ENCODE results near the gene TTC7B. TPM values are rescaled to one million over a fixed set of nuclear protein-coding genes. Genes with fewer than 3 reads are reported as not detected.

Gene TTC7B
- total and polyA plus RNA-seq, 2 of the 13 experiments (the other 11 are each of a cell fraction or from before 2014, with no cell fraction given), result 1.3 to 3.2 TPM

- POLR2A ChIA-PET, result no interaction called here
- no TSS peak for BruUV-seq (replicated peaks)
Observed at GRCh38 chr14:90721619-90722305, 94.5 kb downstream of the TTC7B start.

GRCh38 chr14:90720832-90721231 is 95.4 kb downstream of the TTC7B start:
- Histone ChIP-seq H3K36me3 (replicated peaks in 1 of 2; ENCODE audit: control insufficient read depth in 1 of 2, insufficient read depth in 2 of 2, low read length in 2 of 2) (no peaks in the 10 kb centered on the region), H3K4me2 (ENCODE audit: low read depth, low read length) (no peak overlapping the region), H3K9me3 (ENCODE audit: low read length) (no peaks in the 10 kb centered on the region), H3K4me3 (replicated peaks in 1 of 3; ENCODE audit: insufficient read depth in 1 of 3, low read depth in 2 of 3, low read length in 3 of 3) (no peak overlapping the region), H3K79me2 (ENCODE audit: insufficient read depth, low read length) (no peaks in the 10 kb centered on the region), H4K20me1 (ENCODE audit: insufficient read depth, low read length) (no peaks in the 10 kb centered on the region), H2AFZ (ENCODE audit: low read length) (no peak overlapping the region), H3K9ac (ENCODE audit: insufficient read depth, low read depth, low read length) (no peak overlapping the region), H3K4me1 (ENCODE audit: insufficient read depth, low read length) (no peaks in the 10 kb centered on the region), H3K27ac (ENCODE audit: extremely low read length, insufficient read depth, low read length) (no peak overlapping the region), H3K27me3 (ENCODE audit: control insufficient read depth in 1 of 2, insufficient read depth in 2 of 2, low read length in 2 of 2) (no peaks in the 10 kb centered on the region)
- POLR2A ChIA-PET, result no interaction called here
- ATAC-seq (no peak), FAIRE-seq (no peak), DNase-seq (ENCODE audit: low spot score) (no peak)
- intact Hi-C loops (cut with micrococcal nuclease; ENCODE audit: unreplicated experiment), result no loop called here
- in situ Hi-C loops (cut with HindIII; ENCODE audit: extremely low pct_ligation_motif_present, low pct_unique_long_range_greater_than_20kb), result no loop called here
- BruUV-seq (replicated peaks), result no TSS peak
- CTCF ChIA-PET (ENCODE audit: low intra/inter-chr PET ratio, low total read pairs), result no interaction called here
- WGBS (ENCODE audit: low lambda C conversion rate), result 17% methylated on average over 5 of the region's 5 CpGs
- TF ChIP-seq HMGXB3 (CRISPR knock-in tag; IDR thresholded peaks at IDR 0.05; ENCODE audit: borderline replicate concordance), result no peak
- no peak for TF ChIP-seq ZKSCAN5 (CRISPR knock-in tag; IDR thresholded peaks at IDR 0.05)
- no peak for TF ChIP-seq FUBP1 (CRISPR knock-in tag; IDR thresholded peaks at IDR 0.05; ENCODE audit: borderline replicate concordance)

More at GRCh38 chr14:90721619-90722305, 94.5 kb downstream of the TTC7B start:
- TF ChIP-seq ZNF446 (CRISPR knock-in tag; IDR thresholded peaks at IDR 0.05), result no peak
- no peak for TF ChIP-seq ZNF614 (CRISPR knock-in tag; IDR thresholded peaks at IDR 0.05; ENCODE audit: borderline replicate concordance)
- no peak for TF ChIP-seq PHF20 (CRISPR knock-in tag; IDR thresholded peaks at IDR 0.05)
- no peak for TF ChIP-seq ZNF10 (CRISPR knock-in tag; IDR thresholded peaks at IDR 0.05; ENCODE audit: borderline replicate concordance, low read depth)
- no peak for TF ChIP-seq ZSCAN9 (CRISPR knock-in tag; IDR thresholded peaks at IDR 0.05; ENCODE audit: borderline replicate concordance)
- TF ChIP-seq SALL2 (CRISPR knock-in tag; IDR thresholded peaks at IDR 0.05), result no peak
- TF ChIP-seq EZH2 (conservative IDR thresholded peaks at IDR 0.05; ENCODE audit: low read depth, low read length), result no peak
- no peak for TF ChIP-seq ZNF501 (CRISPR knock-in tag; IDR thresholded peaks at IDR 0.05)
- TF ChIP-seq HCFC1 (IDR thresholded peaks at IDR 0.05; ENCODE audit: low read depth, low read length), result no peak
- intact Hi-C loops (cut with micrococcal nuclease; ENCODE audit: unreplicated experiment) (no loop called here), in situ Hi-C loops (cut with HindIII; ENCODE audit: extremely low pct_ligation_motif_present, low pct_unique_long_range_greater_than_20kb) (no loop called here)
- DNase-seq (ENCODE audit: low spot score), result no peak
- Histone ChIP-seq H3K27ac (ENCODE audit: extremely low read length, insufficient read depth, low read length) (no peak overlapping the region), H3K4me1 (ENCODE audit: insufficient read depth, low read length) (no peaks in the 10 kb centered on the region), H3K9me3 (ENCODE audit: low read length) (no peaks in the 10 kb centered on the region), H3K4me2 (ENCODE audit: low read depth, low read length) (no peak overlapping the region), H2AFZ (ENCODE audit: low read length) (no peak overlapping the region), H3K4me3 (replicated peaks in 1 of 3; ENCODE audit: insufficient read depth in 1 of 3, low read depth in 2 of 3, low read length in 3 of 3) (no peak overlapping the region), H3K79me2 (ENCODE audit: insufficient read depth, low read length) (no peaks in the 10 kb centered on the region), H3K9ac (ENCODE audit: insufficient read depth, low read depth, low read length) (no peak overlapping the region), H3K36me3 (replicated peaks in 1 of 2; ENCODE audit: control insufficient read depth in 1 of 2, insufficient read depth in 2 of 2, low read length in 2 of 2) (no peaks in the 10 kb centered on the region), H3K27me3 (ENCODE audit: control insufficient read depth in 1 of 2, insufficient read depth in 2 of 2, low read length in 2 of 2) (no peaks in the 10 kb centered on the region), H4K20me1 (ENCODE audit: insufficient read depth, low read length) (no peaks in the 10 kb centered on the region)
- 61% methylated on average over 10 of the region's 10 CpGs for WGBS (ENCODE audit: low lambda C conversion rate)
- no peak for FAIRE-seq
- CTCF ChIA-PET (ENCODE audit: low intra/inter-chr PET ratio, low total read pairs), result no interaction called here
- no peak for ATAC-seq
